HAP-1 (cell line): Measurements from ENCODE around the gene PSMG2.
A peak's percentile ranks its signal among the peaks of the same experiment; 100 is the strongest.

Experiments used
- DNase-seq, 2 experiments: peaks; one replicate each; pipeline ENCODE4 v3.0.0-alpha.2; 2016 to 2020; ENCODE audit warnings: low spot score in 2 of 2
- H3K27me3 ChIP-seq: fragments of 250-450 bp; sonication (Bioruptor Pico); 2 replicates; pipeline ENCODE4 v1.5.1; 2020; ENCODE audit warnings: low read depth, mild to moderate bottlenecking, moderate library complexity
- H3K36me3 ChIP-seq: fragments of 250-450 bp; sonication (Bioruptor Pico); replicated peaks from 2 replicates; pipeline ENCODE4 v1.5.1; 2020; ENCODE audit warnings: mild to moderate bottlenecking
- H3K4me1 ChIP-seq: fragments of 250-450 bp; sonication (Bioruptor Pico); 2 replicates; pipeline ENCODE4 v1.5.1; 2020; ENCODE audit warnings: mild to moderate bottlenecking
- H3K4me3 ChIP-seq: fragments of 250-450 bp; sonication (Bioruptor Pico); 2 replicates; pipeline ENCODE4 v1.5.1; 2020; ENCODE audit warnings: mild to moderate bottlenecking, moderate library complexity
- H3K9me3 ChIP-seq: fragments of 250-450 bp; sonication (Bioruptor Pico); 2 replicates; pipeline ENCODE4 v1.5.1; 2020; ENCODE audit warnings: mild to moderate bottlenecking, moderate library complexity
- in situ Hi-C: fragments of 300-500 bp; cut with MboI; formaldehyde crosslinking; loops from 3 replicates; pipeline ENCODE4 v1.14.3; 2020; ENCODE audit warnings: low sequenced_read_pairs, inconsistent platforms, mixed read lengths

Gene PSMG2

GRCh38 chr18:12692206-12692605, 10.6 kb upstream of the PSMG2 start:
- H3K4me1 ChIP-seq = no peaks in the 10 kb centered on the region
- peaks cover 19% of the 10 kb centered on the region for H3K36me3 ChIP-seq
- H3K27me3 ChIP-seq = no peaks in the 10 kb centered on the region
- no peaks in the 10 kb centered on the region for H3K9me3 ChIP-seq
- no peak overlapping the region for H3K4me3 ChIP-seq
- in situ Hi-C loops = no loop called here
- DNase-seq = no peak

GRCh38 chr18:12694032-12694431, 8.8 kb upstream of the PSMG2 start:
- in situ Hi-C loops = no loop called here
- no peak for DNase-seq
- H3K36me3 ChIP-seq = peaks cover 31% of the 10 kb centered on the region
- no peaks in the 10 kb centered on the region for H3K9me3 ChIP-seq
- no peaks in the 10 kb centered on the region for H3K4me1 ChIP-seq
- no peaks in the 10 kb centered on the region for H3K27me3 ChIP-seq
- H3K4me3 ChIP-seq = no peak overlapping the region

GRCh38 chr18:12699747-12700146, 3.1 kb upstream of the PSMG2 start:
- H3K27me3 ChIP-seq = no peaks in the 10 kb centered on the region
- peaks cover 23% of the 10 kb centered on the region for H3K4me1 ChIP-seq
- no peak for DNase-seq
- H3K9me3 ChIP-seq = no peaks in the 10 kb centered on the region
- H3K36me3 ChIP-seq = peaks cover 37% of the 10 kb centered on the region
- in situ Hi-C loops = no loop called here
- no peak overlapping the region for H3K4me3 ChIP-seq

GRCh38 chr18:12701161-12701560, 1.7 kb upstream of the PSMG2 start:
- Histone ChIP-seq H3K9me3 (no peaks in the 10 kb centered on the region), H3K27me3 (no peaks in the 10 kb centered on the region), H3K4me1 (peaks cover 23% of the 10 kb centered on the region), H3K4me3 (peak overlapping the region; percentile 96), H3K36me3 (peaks cover 42% of the 10 kb centered on the region)
- in situ Hi-C loops = no loop called here
- peak in 1 of 2 experiments; percentile 22 for DNase-seq

GRCh38 chr18:12703096-12703567, 290 bp downstream of the PSMG2 start:
- Histone ChIP-seq H3K36me3 (peaks cover 48% of the 10 kb centered on the region), H3K4me1 (peaks cover 23% of the 10 kb centered on the region), H3K27me3 (no peaks in the 10 kb centered on the region), H3K4me3 (peak overlapping the region; percentile 96), H3K9me3 (no peaks in the 10 kb centered on the region)
- in situ Hi-C loops = no loop called here
- no peak for DNase-seq

- H3K9me3 ChIP-seq = no peaks in the 10 kb centered on the region
- DNase-seq = peak; percentile 36 to 45
- H3K36me3 ChIP-seq = peaks cover 47% of the 10 kb centered on the region
- in situ Hi-C loops = no loop called here
- peaks cover 23% of the 10 kb centered on the region for H3K4me1 ChIP-seq
- no peaks in the 10 kb centered on the region for H3K27me3 ChIP-seq
- peak overlapping the region; percentile 96 for H3K4me3 ChIP-seq
These were observed 822 bp downstream of the PSMG2 start for GRCh38 chr18:12703664-12704063.

- DNase-seq = no peak
- Histone ChIP-seq H3K9me3 (no peaks in the 10 kb centered on the region; the same call in 1 of the 2 replicates), H3K4me1 (no peaks in the 10 kb centered on the region), H3K27me3 (no peaks in the 10 kb centered on the region), H3K36me3 (peaks cover 75% of the 10 kb centered on the region), H3K4me3 (no peak overlapping the region)
- in situ Hi-C loops = no loop called here
These were observed 8.6 kb downstream of the PSMG2 start for GRCh38 chr18:12711446-12711845.

- Histone ChIP-seq H3K4me1 (peaks cover 9% of the 10 kb centered on the region), H3K4me3 (no peak overlapping the region), H3K27me3 (no peaks in the 10 kb centered on the region), H3K9me3 (no peaks in the 10 kb centered on the region), H3K36me3 (peaks cover 57% of the 10 kb centered on the region)
- in situ Hi-C loops = no loop called here
- no peak for DNase-seq
These were observed 18.8 kb downstream of the PSMG2 start for GRCh38 chr18:12721495-12722275.

GRCh38 chr18:12722731-12723130, 19.9 kb downstream of the PSMG2 start:
- DNase-seq = no peak
- in situ Hi-C loops = no loop called here
- H3K4me3 ChIP-seq = no peak overlapping the region
- H3K27me3 ChIP-seq = no peaks in the 10 kb centered on the region
- peaks cover 52% of the 10 kb centered on the region for H3K36me3 ChIP-seq
- peaks cover 9% of the 10 kb centered on the region for H3K4me1 ChIP-seq
- H3K9me3 ChIP-seq = no peaks in the 10 kb centered on the region

GRCh38 chr18:12726331-12726730, 23.5 kb downstream of the PSMG2 start:
- in situ Hi-C loops = loop anchor here (5.0 to 25.0 kb wide), 2 partner anchors 206 to 436 kb away; no protein-coding TSS in a partner anchor
- no peak for DNase-seq
- Histone ChIP-seq H3K36me3 (peaks cover 27% of the 10 kb centered on the region), H3K27me3 (no peaks in the 10 kb centered on the region), H3K4me1 (peaks cover 9% of the 10 kb centered on the region), H3K9me3 (no peaks in the 10 kb centered on the region; the same call in 1 of the 2 replicates), H3K4me3 (no peak overlapping the region)

GRCh38 chr18:12726774-12727550, 24.1 kb downstream of the PSMG2 start:
- in situ Hi-C loops = loop anchor here (5.0 to 25.0 kb wide), 2 partner anchors 205 to 435 kb away; no protein-coding TSS in a partner anchor
- H3K4me1 ChIP-seq = peaks cover 9% of the 10 kb centered on the region
- peaks cover 3% of the 10 kb centered on the region; the same call in 1 of the 2 replicates for H3K9me3 ChIP-seq
- peak; percentile 61 to 87 for DNase-seq
- peaks cover 24% of the 10 kb centered on the region for H3K36me3 ChIP-seq
- no peak overlapping the region for H3K4me3 ChIP-seq
- H3K27me3 ChIP-seq = no peaks in the 10 kb centered on the region

GRCh38 chr18:12737243-12737902, 34.5 kb downstream of the PSMG2 start:
- no peak for DNase-seq
- Histone ChIP-seq H3K4me1 (no peaks in the 10 kb centered on the region), H3K9me3 (no peaks in the 10 kb centered on the region), H3K36me3 (no peaks in the 10 kb centered on the region), H3K27me3 (no peaks in the 10 kb centered on the region), H3K4me3 (no peak overlapping the region)
- in situ Hi-C loops = loop anchor here (25.0 kb wide), 1 partner anchor 425 kb away; no protein-coding TSS in a partner anchor

- Histone ChIP-seq H3K9me3 (no peaks in the 10 kb centered on the region), H3K27me3 (no peaks in the 10 kb centered on the region), H3K36me3 (no peaks in the 10 kb centered on the region), H3K4me1 (peaks cover 7% of the 10 kb centered on the region; the same call in 1 of the 2 replicates), H3K4me3 (no peak overlapping the region)
- in situ Hi-C loops = loop anchor here (25.0 kb wide), 1 partner anchor 421 kb away; no protein-coding TSS in a partner anchor
- DNase-seq = no peak
These were observed 38.5 kb downstream of the PSMG2 start for GRCh38 chr18:12741351-12741750.
